HepG2 (cell line): ENCODE data around the gene RYR2.

ENCODE experiments used
- BRCA1 ChIP-seq: sonication (generic); formaldehyde crosslinking; IDR thresholded peaks from 2 replicates; pipeline ENCODE4 v1.4.0; 2020; ENCODE audit warnings: missing genetic modification reagents
- CTCF ChIP-seq: sonication (generic); formaldehyde crosslinking; IDR thresholded peaks from 2 replicates; pipeline ENCODE4 v1.5.0; 2020; ENCODE audit warnings: mild to moderate bottlenecking, missing genetic modification reagents, moderate library complexity
- EZH2 ChIP-seq: conservative IDR thresholded peaks from 2 replicates; pipeline ENCODE4 v1.6.1; 2012; ENCODE audit warnings: mild to moderate bottlenecking, low read depth, low read length, moderate library complexity
- HCFC1 ChIP-seq: fragments of 150-350 bp; IDR thresholded peaks from 2 replicates; pipeline ENCODE4 v1.6.1; 2014; ENCODE audit warnings: low read depth, low read length
- HMGXB4 ChIP-seq, 2 experiments: sonication (generic) in 1 of 2; formaldehyde crosslinking in 1 of 2; IDR thresholded peaks; 2 replicates each; pipeline versions ENCODE4 v1.4.0 to v1.6.1; 2018 to 2020; ENCODE audit warnings: missing genetic modification reagents in 2 of 2, borderline replicate concordance in 1 of 2, low read depth in 1 of 2, mild to moderate bottlenecking in 1 of 2, missing biosample characterization in 1 of 2
- IRF2 ChIP-seq: IDR thresholded peaks from 2 replicates; pipeline ENCODE4 v1.6.1; 2018; ENCODE audit warnings: missing genetic modification reagents, missing compliant biosample characterization
- NR3C1 ChIP-seq: sonication (generic); formaldehyde crosslinking; IDR thresholded peaks from 2 replicates; pipeline ENCODE4 v1.4.0; 2020; ENCODE audit warnings: missing genetic modification reagents
- SSRP1 ChIP-seq: IDR thresholded peaks from 2 replicates; pipeline ENCODE4 v1.6.1; 2016; ENCODE audit warnings: control low read depth
- TRAFD1 ChIP-seq: sonication (generic); formaldehyde crosslinking; IDR thresholded peaks from 2 replicates; pipeline ENCODE4 v1.5.1; 2020; ENCODE audit warnings: missing genetic modification reagents, mild to moderate bottlenecking, borderline replicate concordance
- YEATS2 ChIP-seq: sonication (generic); formaldehyde crosslinking; IDR thresholded peaks from 2 replicates; pipeline ENCODE4 v1.4.0; 2020; ENCODE audit warnings: missing genetic modification reagents, borderline replicate concordance
- ZBTB38 ChIP-seq: sonication (generic); formaldehyde crosslinking; IDR thresholded peaks from 2 replicates; pipeline ENCODE4 v1.5.1; 2020; ENCODE audit warnings: mild to moderate bottlenecking, missing genetic modification reagents
- ZNF274 ChIP-seq: sonication (generic); formaldehyde crosslinking; IDR thresholded peaks from 2 replicates; pipeline ENCODE4 v1.5.1; 2020; ENCODE audit warnings: mild to moderate bottlenecking, missing genetic modification reagents

GRCh38 chr1:237503292-237503691, 461.3 kb downstream of the RYR2 start:
- TF ChIP-seq NR3C1 (CRISPR knock-in tag) (no peak), SSRP1 (no peak), ZBTB38 (no peak), CTCF (CRISPR knock-in tag) (no peak), HMGXB4 (CRISPR knock-in tag; IDR thresholded peaks at IDR 0.05; ENCODE audit: borderline replicate concordance in 1 of 2, low read depth in 1 of 2) (no peak), TRAFD1 (CRISPR knock-in tag) (no peak), IRF2 (CRISPR knock-in tag) (no peak), HCFC1 (no peak), ZNF274 (CRISPR knock-in tag) (no peak), YEATS2 (CRISPR knock-in tag) (no peak), EZH2 (no peak), BRCA1 (CRISPR knock-in tag) (no peak)
